ENCODE results near the gene TMEM179. TPM values are rescaled to one million over a fixed set of nuclear protein-coding genes. Genes with fewer than 3 reads are reported as not detected.

The TMEM179 gene
- total and polyA plus RNA-seq, 9 donors: 0.19 to 0.30 (median 0.22) TPM; not detected in 6

- no peaks in the 10 kb centered on the region for H3K27me3 ChIP-seq
- TF ChIP-seq, protein P1, sequence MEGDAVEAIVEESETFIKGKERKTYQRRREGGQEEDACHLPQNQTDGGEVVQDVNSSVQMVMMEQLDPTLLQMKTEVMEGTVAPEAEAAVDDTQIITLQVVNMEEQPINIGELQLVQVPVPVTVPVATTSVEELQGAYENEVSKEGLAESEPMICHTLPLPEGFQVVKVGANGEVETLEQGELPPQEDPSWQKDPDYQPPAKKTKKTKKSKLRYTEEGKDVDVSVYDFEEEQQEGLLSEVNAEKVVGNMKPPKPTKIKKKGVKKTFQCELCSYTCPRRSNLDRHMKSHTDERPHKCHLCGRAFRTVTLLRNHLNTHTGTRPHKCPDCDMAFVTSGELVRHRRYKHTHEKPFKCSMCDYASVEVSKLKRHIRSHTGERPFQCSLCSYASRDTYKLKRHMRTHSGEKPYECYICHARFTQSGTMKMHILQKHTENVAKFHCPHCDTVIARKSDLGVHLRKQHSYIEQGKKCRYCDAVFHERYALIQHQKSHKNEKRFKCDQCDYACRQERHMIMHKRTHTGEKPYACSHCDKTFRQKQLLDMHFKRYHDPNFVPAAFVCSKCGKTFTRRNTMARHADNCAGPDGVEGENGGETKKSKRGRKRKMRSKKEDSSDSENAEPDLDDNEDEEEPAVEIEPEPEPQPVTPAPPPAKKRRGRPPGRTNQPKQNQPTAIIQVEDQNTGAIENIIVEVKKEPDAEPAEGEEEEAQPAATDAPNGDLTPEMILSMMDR (IDR thresholded peaks at IDR 0.05): no peak
- TF ChIP-seq POLR2A (IDR thresholded peaks at IDR 0.05): no peak
- TF ChIP-seq EP300 (IDR thresholded peaks at IDR 0.05): no peak
- WGBS, 3 donors: 81 to 82% (median 81%) methylated on average over 16 of the region's 16 CpGs
- H3K4me1 ChIP-seq (ENCODE audit: insufficient read depth): no peaks in the 10 kb centered on the region
- no peaks in the 10 kb centered on the region for H3K9me3 ChIP-seq
- peak in 1 of 5 donors; percentile 8 for DNase-seq
- H3K4me3 ChIP-seq: no peak overlapping the region
- intact Hi-C loops (cut with DNase I): no loop called here
- no peaks in the 10 kb centered on the region for H3K36me3 ChIP-seq
- H3K27ac ChIP-seq: no peak overlapping the region
Observed at GRCh38 chr14:104542871-104543830, 61.4 kb downstream of the TMEM179 start.

- Histone ChIP-seq H3K4me3 (no peak overlapping the region), H3K27me3 (no peaks in the 10 kb centered on the region), H3K27ac (no peak overlapping the region), H3K4me1 (ENCODE audit: insufficient read depth) (no peaks in the 10 kb centered on the region), H3K9me3 (no peaks in the 10 kb centered on the region), H3K36me3 (no peaks in the 10 kb centered on the region)
- DNase-seq: no peak
- intact Hi-C loops (cut with DNase I): no loop called here
- TF ChIP-seq, protein P1 (IDR thresholded peaks at IDR 0.05): no peak
- no peak for TF ChIP-seq EP300 (IDR thresholded peaks at IDR 0.05)
- no peak for TF ChIP-seq POLR2A (IDR thresholded peaks at IDR 0.05)
- 38 to 49% (median 43%) methylated on average over 11 of the region's 11 CpGs for WGBS, 3 donors
Observed at GRCh38 chr14:104541905-104542465, 62.6 kb downstream of the TMEM179 start.

Other genes starting within 250 kb of the TMEM179 start
- gene C14orf180, start 25.0 kb downstream of the TMEM179 start, total RNA-seq: under 1 TPM in 5 of 7 donors, not detected in 2; 0.12 to 0.40 (median 0.13) TPM
- gene C14orf180, start 25.0 kb downstream of the TMEM179 start, polyA plus RNA-seq: under 1 TPM; 0.12 to 0.35 TPM
- gene INF2, start 84.8 kb upstream of the TMEM179 start, total RNA-seq: 10 to 100 TPM; 15.1 to 40.7 (median 22.2) TPM
- gene INF2, start 84.8 kb upstream of the TMEM179 start, polyA plus RNA-seq: 10 to 100 TPM in 1 of 2 donors, 1 to 10 TPM in 1; 6.3 to 18.4 TPM
- gene ADSS1, start 119.5 kb upstream of the TMEM179 start, total RNA-seq: 1 to 10 TPM; 2.6 to 9.8 (median 3.8) TPM
- gene ADSS1, start 119.5 kb upstream of the TMEM179 start, polyA plus RNA-seq: 1 to 10 TPM; 4.1 to 4.9 TPM
- gene SIVA1, start 148.4 kb upstream of the TMEM179 start, total RNA-seq: 100 to 1,000 TPM in 3 of 7 donors, 10 to 100 TPM in 4; 85.7 to 385 (median 91.6) TPM
- gene SIVA1, start 148.4 kb upstream of the TMEM179 start, polyA plus RNA-seq: 100 to 1,000 TPM in 1 of 2 donors, 1 to 10 TPM in 1; 2.4 to 249 TPM
- 100 to 1,000 TPM in 4 of 7 donors, 10 to 100 TPM in 3; 58.1 to 105 (median 103) TPM for gene AKT1, start 191.0 kb upstream of the TMEM179 start, total RNA-seq
- 10 to 100 TPM; 53.9 to 72.6 TPM for gene AKT1, start 191.0 kb upstream of the TMEM179 start, polyA plus RNA-seq
- 10 to 100 TPM in 1 of 7 donors, 1 to 10 TPM in 6; 2.0 to 18.7 (median 4.1) TPM for gene ZBTB42, start 196.3 kb upstream of the TMEM179 start, total RNA-seq
- gene ZBTB42, start 196.3 kb upstream of the TMEM179 start, polyA plus RNA-seq: 1 to 10 TPM in 1 of 2 donors, under 1 TPM in 1; 0.42 to 1.8 TPM

All from ovary (tissue), 9 donors.